NCI-H82 treated with DMSO at 0.1 percent for 48 hours (cell line): ENCODE data around the gene ARL2BP.
"Not testable (repeated sequence)": the region's sequence is repeated elsewhere in the genome, so short reads cannot be mapped to it uniquely, and the experiment has no call there.

Source experiments
- DNase-seq: peaks from one replicate; lab custom pipeline; 2025; ENCODE audit not compliant: unreplicated experiment; lab: John Stamatoyannopoulos, UW

Gene ARL2BP

GRCh38 chr16:57263541-57264351, 18.7 kb downstream of the ARL2BP start:
- no peak for DNase-seq

- no peak for DNase-seq
Measured at GRCh38 chr16:57264381-57264780, 19.3 kb downstream of the ARL2BP start.

GRCh38 chr16:57264950-57265371, 19.9 kb downstream of the ARL2BP start:
- no peak for DNase-seq

GRCh38 chr16:57265850-57266530, 20.9 kb downstream of the ARL2BP start:
- no peak for DNase-seq

- DNase-seq: no peak
Measured at GRCh38 chr16:57266531-57267260, 21.6 kb downstream of the ARL2BP start.

GRCh38 chr16:57267343-57267742, 22.3 kb downstream of the ARL2BP start:
- DNase-seq: not testable (repeated sequence)

GRCh38 chr16:57268804-57269800, 24.0 kb downstream of the ARL2BP start:
- DNase-seq: no peak

- DNase-seq: no peak
Measured at GRCh38 chr16:57270221-57271062, 25.4 kb downstream of the ARL2BP start.

- no peak for DNase-seq
Measured at GRCh38 chr16:57271063-57271345, 25.9 kb downstream of the ARL2BP start.

- no peak for DNase-seq
Measured at GRCh38 chr16:57271867-57272495, 26.9 kb downstream of the ARL2BP start.

- DNase-seq: no peak
Measured at GRCh38 chr16:57273359-57273758, 28.3 kb downstream of the ARL2BP start.

GRCh38 chr16:57273826-57274225, 28.8 kb downstream of the ARL2BP start:
- no peak for DNase-seq

- DNase-seq: not testable (repeated sequence)
Measured at GRCh38 chr16:57275946-57276345, 30.9 kb downstream of the ARL2BP start.

GRCh38 chr16:57276596-57276995, 31.5 kb downstream of the ARL2BP start:
- no peak for DNase-seq

- no peak for DNase-seq
Measured at GRCh38 chr16:57277586-57277985, 32.5 kb downstream of the ARL2BP start.

GRCh38 chr16:57278494-57278893, 33.4 kb downstream of the ARL2BP start:
- no peak for DNase-seq

- DNase-seq: no peak
Measured at GRCh38 chr16:57279780-57280638, 35.0 kb downstream of the ARL2BP start.

- no peak for DNase-seq
Measured at GRCh38 chr16:57281791-57282190, 36.7 kb downstream of the ARL2BP start.
